A549 (cell line): ENCODE data around the gene SLC37A1. TPM values are rescaled to one million over a fixed set of nuclear protein-coding genes. Genes with fewer than 3 reads are reported as not detected.
A peak's percentile ranks its signal among the peaks of the same experiment; 100 is the strongest.

Experiments used
- ATAC-seq, 2 experiments: fragments of 200-7000 bp in 1 of 2; fragments of >200 bp in 1 of 2; cut with Nextera tagmentation in 1 of 2; cut with Tn5 transposase in 1 of 2; 3 replicates each; pipeline versions ENCODE4 v1.8.0 to v1.9.1; 2018 to 2020; ENCODE audit warnings: mild to moderate bottlenecking in 1 of 2, moderate library complexity in 1 of 2
- CTCF ChIA-PET: fragments of 300-600 bp; sonication (Branson Sonifier 250); formaldehyde crosslinking; extraction: SDS; loops from one replicate; lab custom pipeline; 2021; ENCODE audit warnings: antibody characterized with exemption, inconsistent platforms; lab: Yijun Ruan, JAX
- POLR2A ChIA-PET: fragments of 350-600 bp; formaldehyde crosslinking; extraction: SDS; loops from one replicate; lab custom pipeline; 2021; ENCODE audit warnings: antibody characterized with exemption, inconsistent platforms; lab: Yijun Ruan, JAX
- DNase-seq, 2 experiments: peaks; one replicate each; pipeline versions ENCODE4 v3.0.0 to v3.0.0-alpha.2; 2011 to 2016; ENCODE audit warnings: low read depth in 1 of 2, low spot score in 1 of 2
- FAIRE-seq: peaks from 2 replicates; lab custom pipeline; 2011; peaks lifted over from hg19 to GRCh38; lab: Jason Lieb, UNC
- H3K27ac ChIP-seq, 2 experiments: fragments of >200 bp; sonication (Bioruptor Twin); formaldehyde crosslinking; 3 replicates each; pipeline ENCODE4 v1.5.1; 2016 to 2017
- H3K4me1 ChIP-seq: fragments of >200 bp; sonication (Bioruptor Twin); formaldehyde crosslinking; 3 replicates; pipeline ENCODE4 v1.6.1; 2016
- H3K4me2 ChIP-seq: fragments of >200 bp; sonication (Bioruptor Twin); formaldehyde crosslinking; 3 replicates; pipeline ENCODE4 v1.6.1; 2016
- H3K4me3 ChIP-seq: fragments of >200 bp; sonication (Bioruptor Twin); formaldehyde crosslinking; 3 replicates; pipeline ENCODE4 v1.5.1; 2016
- H3K9me3 ChIP-seq: fragments of >200 bp; sonication (Bioruptor Twin); formaldehyde crosslinking; 3 replicates; pipeline ENCODE4 v1.6.1; 2016
- CBX8 ChIP-seq: fragments of 200-600 bp; sonication (generic); IDR thresholded peaks from 2 replicates; pipeline ENCODE4 v1.6.1; 2016
- FOSB ChIP-seq: fragments of 250-450 bp; sonication (Bioruptor Pico); IDR thresholded peaks from 2 replicates; pipeline ENCODE4 v1.5.0; 2020; ENCODE audit warnings: mild to moderate bottlenecking, moderate library complexity
- FOSL2 ChIP-seq, 2 experiments: fragments of 450-650 bp in 1 of 2; fragments of >200 bp in 1 of 2; sonication (Bioruptor Twin) in 1 of 2; formaldehyde crosslinking; IDR thresholded peaks; 2 replicates each; pipeline versions ENCODE4 v1.5.0 to v1.6.1; 2016 to 2020; ENCODE audit warnings: mild to moderate bottlenecking in 1 of 2, moderate library complexity in 1 of 2
- FOXS1 ChIP-seq: fragments of 250-450 bp; sonication (Bioruptor Pico); IDR thresholded peaks from 2 replicates; pipeline ENCODE4 v1.5.0; 2020; ENCODE audit warnings: mild to moderate bottlenecking, moderate library complexity
- HES2 ChIP-seq: fragments of >200 bp; sonication (Bioruptor Twin); formaldehyde crosslinking; IDR thresholded peaks from 2 replicates; pipeline ENCODE4 v1.6.1; 2016
- HEYL ChIP-seq: fragments of 250-450 bp; sonication (Bioruptor Pico); IDR thresholded peaks from 2 replicates; pipeline ENCODE4 v1.8.0; 2021; ENCODE audit warnings: mild to moderate bottlenecking, moderate library complexity
- HMGXB4 ChIP-seq: fragments of 250-450 bp; sonication (Bioruptor Pico); IDR thresholded peaks from 2 replicates; pipeline ENCODE4 v1.5.0; 2021; ENCODE audit warnings: mild to moderate bottlenecking, moderate library complexity, borderline replicate concordance
- HOXB5 ChIP-seq: fragments of 250-450 bp; sonication (Bioruptor Pico); IDR thresholded peaks from 2 replicates; pipeline ENCODE4 v1.5.0; 2020; ENCODE audit warnings: mild to moderate bottlenecking, moderate library complexity
- KDM5A ChIP-seq: fragments of 200-600 bp; sonication (generic); IDR thresholded peaks from 2 replicates; pipeline ENCODE4 v1.6.1; 2016; ENCODE audit warnings: antibody characterized with exemption, mild to moderate bottlenecking
- MAFK ChIP-seq: fragments of 450-650 bp; IDR thresholded peaks from 2 replicates; pipeline ENCODE4 v1.6.1; 2014; ENCODE audit not compliant: partially characterized antibody
- MYC ChIP-seq: IDR thresholded peaks from 2 replicates; pipeline ENCODE4 v1.6.1; 2012; ENCODE audit warnings: mild to moderate bottlenecking, inconsistent platforms, low read length, improper control_type of control experiment, borderline replicate concordance
- PHF8 ChIP-seq: fragments of 200-600 bp; sonication (generic); IDR thresholded peaks from 2 replicates; pipeline ENCODE4 v1.6.1; 2016; ENCODE audit warnings: low read depth, mild to moderate bottlenecking, antibody characterized with exemption, moderate library complexity, borderline replicate concordance
- POLR2AphosphoS2 ChIP-seq: conservative IDR thresholded peaks from 2 replicates; pipeline ENCODE4 v1.6.1; 2012; ENCODE audit warnings: low read length, improper control_type of control experiment, inconsistent platforms
- RAD21 ChIP-seq, 2 experiments: fragments of >200 bp in 1 of 2; sonication (Bioruptor Twin) in 1 of 2; formaldehyde crosslinking in 1 of 2; IDR thresholded peaks in 1 of 2; conservative IDR thresholded peaks in 1 of 2; 2 replicates in 1 of 2; 3 replicates in 1 of 2; pipeline ENCODE4 v1.6.1; 2012 to 2018; ENCODE audit warnings: inconsistent platforms in 1 of 2
- RCOR1 ChIP-seq: fragments of 150-350 bp; IDR thresholded peaks from 2 replicates; pipeline ENCODE4 v1.6.1; 2014; ENCODE audit warnings: antibody characterized with exemption, low read length, low read depth
- SMC3 ChIP-seq: fragments of >200 bp; sonication (Bioruptor Twin); formaldehyde crosslinking; IDR thresholded peaks from 3 replicates; pipeline ENCODE4 v1.6.1; 2018; ENCODE audit warnings: inconsistent platforms
- ZC3H11A ChIP-seq: fragments of 450-650 bp; IDR thresholded peaks from 2 replicates; pipeline ENCODE4 v1.6.1; 2014; ENCODE audit warnings: antibody characterized with exemption, mild to moderate bottlenecking
- ZFP36 ChIP-seq: fragments of 450-650 bp; IDR thresholded peaks from 2 replicates; pipeline ENCODE4 v1.6.1; 2014; ENCODE audit warnings: borderline replicate concordance; ENCODE audit not compliant: partially characterized antibody
- WGBS: methylation state at CpG from one replicate; pipeline ENCODE4 v1.1.6; 2017; ENCODE audit errors: missing lambda C conversion rate; 5-methylcytosine and 5-hydroxymethylcytosine counted together
- polyA plus RNA-seq, 4 experiments: library from polyadenylated mRNA; depleted of rRNA in 3 of 4; stranded (reverse); fragments of >200 nt; fragmentation: RNase III in 1 of 4; extraction: RNeasy Plus Mini Kit Qiagen cat#74134 plus additional on column Dnase treatment in 1 of 4; gene quantifications; 2 replicates in 3 of 4; 3 replicates in 1 of 4; pipeline ENCODE4 v1.2.3, GENCODE V29; 2011 to 2017
- TF ChIP-seq, protein P1 (sequence below): fragments of 200-600 bp; sonication (generic); IDR thresholded peaks from 2 replicates; pipeline ENCODE4 v1.6.1; 2016; ENCODE audit warnings: antibody characterized with exemption, mild to moderate bottlenecking, moderate library complexity
- TF ChIP-seq, protein P2 (sequence below): IDR thresholded peaks from 2 replicates; pipeline ENCODE4 v1.6.1; 2012; ENCODE audit warnings: low read depth, borderline replicate concordance
- TF ChIP-seq, protein P3 (sequence below): fragments of 450-650 bp; IDR thresholded peaks from 2 replicates; pipeline ENCODE4 v1.6.1; 2014; ENCODE audit warnings: antibody characterized with exemption
- TF ChIP-seq, protein P4 (sequence below): fragments of 250-450 bp; sonication (Bioruptor Pico); IDR thresholded peaks from 2 replicates; pipeline ENCODE4 v1.5.0; 2020; ENCODE audit warnings: low read depth, mild to moderate bottlenecking, moderate library complexity

SLC37A1 gene
- polyA plus RNA-seq, 2 of the 4 experiments (the other 2 are of a cell fraction): 1.9 to 2.1 TPM

DNA sequence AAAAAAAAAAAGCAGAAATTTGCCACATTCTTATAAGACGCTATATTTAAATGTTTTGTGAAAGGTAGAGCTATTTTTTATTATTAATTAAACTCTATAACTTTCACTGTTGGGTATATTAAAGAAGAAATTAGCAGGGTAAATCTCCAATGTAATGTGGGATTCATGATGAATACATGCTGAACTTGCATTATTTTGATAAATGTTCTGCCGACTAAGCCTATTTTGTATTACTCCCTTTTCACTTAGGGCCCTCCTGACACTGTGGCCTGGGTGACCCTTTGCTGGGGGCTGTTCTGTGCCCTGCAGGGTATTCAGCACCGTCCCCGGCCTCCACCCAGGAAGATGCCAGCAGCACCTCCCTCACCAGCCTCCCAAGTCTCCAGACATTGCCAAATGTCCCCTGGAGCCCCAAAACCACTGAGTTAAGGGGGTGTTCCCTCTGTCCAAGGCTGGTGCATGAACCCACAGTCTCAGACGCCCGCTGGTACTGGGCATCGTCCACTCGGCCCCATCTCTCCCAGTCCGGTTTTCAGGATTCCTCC, 40.1 kb upstream of the SLC37A1 start:
- ChIA-PET POLR2A (no interaction called here), CTCF (no interaction called here)
- DNase-seq: no peak
- 78% methylated on average over 7 of the region's 9 CpGs for WGBS
- H3K4me2 ChIP-seq: peak overlapping the region; percentile 67
- H3K27ac ChIP-seq: peak overlapping the region; percentile 70 to 84
- TF ChIP-seq HOXB5 (CRISPR knock-in tag) (no peak), PHF8 (no peak), HES2 (no peak), RCOR1 (no peak), MAFK (peak; percentile 71), ZC3H11A (no peak), POLR2AphosphoS2 (no peak)
- no peak for FAIRE-seq
- H3K9me3 ChIP-seq: no peaks in the 10 kb centered on the region
- H3K4me3 ChIP-seq: no peak overlapping the region
- ATAC-seq: no peak
- peaks cover 14% of the 10 kb centered on the region for H3K4me1 ChIP-seq

- CTCF ChIA-PET: no interaction called here
Measured at GRCh38 chr21:42474043-42474831, 39.4 kb upstream of the SLC37A1 start.

GRCh38 chr21:42475036-42475435, 38.6 kb upstream of the SLC37A1 start:
- ATAC-seq: no peak
- H3K4me2 ChIP-seq: no peak overlapping the region
- no peak for FAIRE-seq
- CTCF ChIA-PET: no interaction called here
- POLR2A ChIA-PET: no interaction called here
- H3K4me3 ChIP-seq: no peak overlapping the region
- no peaks in the 10 kb centered on the region for H3K9me3 ChIP-seq
- WGBS: 90% methylated on average over 7 of the region's 7 CpGs
- H3K4me1 ChIP-seq: peaks cover 14% of the 10 kb centered on the region
- DNase-seq: no peak
- no peak overlapping the region for H3K27ac ChIP-seq
- TF ChIP-seq PHF8 (no peak), RAD21 (conservative IDR thresholded peaks at IDR 0.05 in 1 of 2, IDR thresholded peaks at IDR 0.05 in 1 of 2) (no peak), HES2 (no peak), CBX8 (no peak), SMC3 (no peak), FOXS1 (CRISPR knock-in tag) (no peak), ZFP36 (no peak), FOSB (CRISPR knock-in tag) (no peak), MYC (no peak)
- TF ChIP-seq, protein P1, sequence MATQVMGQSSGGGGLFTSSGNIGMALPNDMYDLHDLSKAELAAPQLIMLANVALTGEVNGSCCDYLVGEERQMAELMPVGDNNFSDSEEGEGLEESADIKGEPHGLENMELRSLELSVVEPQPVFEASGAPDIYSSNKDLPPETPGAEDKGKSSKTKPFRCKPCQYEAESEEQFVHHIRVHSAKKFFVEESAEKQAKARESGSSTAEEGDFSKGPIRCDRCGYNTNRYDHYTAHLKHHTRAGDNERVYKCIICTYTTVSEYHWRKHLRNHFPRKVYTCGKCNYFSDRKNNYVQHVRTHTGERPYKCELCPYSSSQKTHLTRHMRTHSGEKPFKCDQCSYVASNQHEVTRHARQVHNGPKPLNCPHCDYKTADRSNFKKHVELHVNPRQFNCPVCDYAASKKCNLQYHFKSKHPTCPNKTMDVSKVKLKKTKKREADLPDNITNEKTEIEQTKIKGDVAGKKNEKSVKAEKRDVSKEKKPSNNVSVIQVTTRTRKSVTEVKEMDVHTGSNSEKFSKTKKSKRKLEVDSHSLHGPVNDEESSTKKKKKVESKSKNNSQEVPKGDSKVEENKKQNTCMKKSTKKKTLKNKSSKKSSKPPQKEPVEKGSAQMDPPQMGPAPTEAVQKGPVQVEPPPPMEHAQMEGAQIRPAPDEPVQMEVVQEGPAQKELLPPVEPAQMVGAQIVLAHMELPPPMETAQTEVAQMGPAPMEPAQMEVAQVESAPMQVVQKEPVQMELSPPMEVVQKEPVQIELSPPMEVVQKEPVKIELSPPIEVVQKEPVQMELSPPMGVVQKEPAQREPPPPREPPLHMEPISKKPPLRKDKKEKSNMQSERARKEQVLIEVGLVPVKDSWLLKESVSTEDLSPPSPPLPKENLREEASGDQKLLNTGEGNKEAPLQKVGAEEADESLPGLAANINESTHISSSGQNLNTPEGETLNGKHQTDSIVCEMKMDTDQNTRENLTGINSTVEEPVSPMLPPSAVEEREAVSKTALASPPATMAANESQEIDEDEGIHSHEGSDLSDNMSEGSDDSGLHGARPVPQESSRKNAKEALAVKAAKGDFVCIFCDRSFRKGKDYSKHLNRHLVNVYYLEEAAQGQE: no peak
- TF ChIP-seq, protein P2, sequence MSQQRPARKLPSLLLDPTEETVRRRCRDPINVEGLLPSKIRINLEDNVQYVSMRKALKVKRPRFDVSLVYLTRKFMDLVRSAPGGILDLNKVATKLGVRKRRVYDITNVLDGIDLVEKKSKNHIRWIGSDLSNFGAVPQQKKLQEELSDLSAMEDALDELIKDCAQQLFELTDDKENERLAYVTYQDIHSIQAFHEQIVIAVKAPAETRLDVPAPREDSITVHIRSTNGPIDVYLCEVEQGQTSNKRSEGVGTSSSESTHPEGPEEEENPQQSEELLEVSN: no peak
- TF ChIP-seq, protein P3, sequence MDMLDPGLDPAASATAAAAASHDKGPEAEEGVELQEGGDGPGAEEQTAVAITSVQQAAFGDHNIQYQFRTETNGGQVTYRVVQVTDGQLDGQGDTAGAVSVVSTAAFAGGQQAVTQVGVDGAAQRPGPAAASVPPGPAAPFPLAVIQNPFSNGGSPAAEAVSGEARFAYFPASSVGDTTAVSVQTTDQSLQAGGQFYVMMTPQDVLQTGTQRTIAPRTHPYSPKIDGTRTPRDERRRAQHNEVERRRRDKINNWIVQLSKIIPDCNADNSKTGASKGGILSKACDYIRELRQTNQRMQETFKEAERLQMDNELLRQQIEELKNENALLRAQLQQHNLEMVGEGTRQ: no peak
- TF ChIP-seq, protein P4, sequence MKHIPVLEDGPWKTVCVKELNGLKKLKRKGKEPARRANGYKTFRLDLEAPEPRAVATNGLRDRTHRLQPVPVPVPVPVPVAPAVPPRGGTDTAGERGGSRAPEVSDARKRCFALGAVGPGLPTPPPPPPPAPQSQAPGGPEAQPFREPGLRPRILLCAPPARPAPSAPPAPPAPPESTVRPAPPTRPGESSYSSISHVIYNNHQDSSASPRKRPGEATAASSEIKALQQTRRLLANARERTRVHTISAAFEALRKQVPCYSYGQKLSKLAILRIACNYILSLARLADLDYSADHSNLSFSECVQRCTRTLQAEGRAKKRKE (CRISPR knock-in tag): no peak

More at GRCh38 chr21:42474043-42474831, 39.4 kb upstream of the SLC37A1 start:
- 65% methylated on average over 13 of the region's 14 CpGs for WGBS
- no peak overlapping the region for H3K4me3 ChIP-seq
- peak overlapping the region; percentile 70 to 84 for H3K27ac ChIP-seq
- no peaks in the 10 kb centered on the region for H3K9me3 ChIP-seq
- ATAC-seq (peak; percentile 90 to 91), FAIRE-seq (no peak), DNase-seq (peak; percentile 67 to 68)
- H3K4me1 ChIP-seq: peaks cover 14% of the 10 kb centered on the region
- POLR2A ChIA-PET: no interaction called here
- peak overlapping the region; percentile 67 for H3K4me2 ChIP-seq
- no peak for TF ChIP-seq HEYL (CRISPR knock-in tag)
- no peak for TF ChIP-seq HOXB5 (CRISPR knock-in tag)
- TF ChIP-seq FOSL2 (IDR thresholded peaks at IDR 0.05): no peak
- peak; percentile 76 for TF ChIP-seq FOSL2 (CRISPR knock-in tag; IDR thresholded peaks at IDR 0.05)
- TF ChIP-seq KDM5A: no peak
- no peak for TF ChIP-seq HMGXB4 (CRISPR knock-in tag)
